ENCODE measurements around the gene TAC3.
"Not testable (repeated sequence)": the region's sequence is repeated elsewhere in the genome, so short reads cannot be mapped to it uniquely, and the experiment has no call there.

TAC3 gene

DNA sequence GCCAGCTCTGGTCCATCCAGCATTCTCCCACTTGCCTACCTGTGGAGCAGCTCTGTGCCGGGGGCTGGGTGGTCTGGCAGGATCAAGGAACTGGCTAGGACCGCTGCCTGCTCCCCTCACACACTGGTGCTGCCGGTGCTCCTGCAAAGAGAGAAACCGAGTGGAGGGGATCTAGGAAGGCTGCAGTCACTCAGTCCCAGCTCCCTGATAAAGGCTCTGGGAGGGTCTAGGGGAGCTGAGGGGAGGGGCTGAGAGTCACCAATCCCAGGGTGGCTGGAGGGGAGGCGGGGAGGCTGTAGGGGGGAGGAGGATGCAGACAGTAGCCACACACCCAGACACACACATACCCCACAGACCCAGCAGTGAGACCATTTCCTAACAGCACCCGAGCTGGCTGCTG lies at the start of gene TAC3:
TAC3 (minus strand) TSS at position 182 of the 400 bp plus-strand sequence. CDS start 732 bp downstream, outside the sequence.
- no peak for DNase-seq

DNA sequence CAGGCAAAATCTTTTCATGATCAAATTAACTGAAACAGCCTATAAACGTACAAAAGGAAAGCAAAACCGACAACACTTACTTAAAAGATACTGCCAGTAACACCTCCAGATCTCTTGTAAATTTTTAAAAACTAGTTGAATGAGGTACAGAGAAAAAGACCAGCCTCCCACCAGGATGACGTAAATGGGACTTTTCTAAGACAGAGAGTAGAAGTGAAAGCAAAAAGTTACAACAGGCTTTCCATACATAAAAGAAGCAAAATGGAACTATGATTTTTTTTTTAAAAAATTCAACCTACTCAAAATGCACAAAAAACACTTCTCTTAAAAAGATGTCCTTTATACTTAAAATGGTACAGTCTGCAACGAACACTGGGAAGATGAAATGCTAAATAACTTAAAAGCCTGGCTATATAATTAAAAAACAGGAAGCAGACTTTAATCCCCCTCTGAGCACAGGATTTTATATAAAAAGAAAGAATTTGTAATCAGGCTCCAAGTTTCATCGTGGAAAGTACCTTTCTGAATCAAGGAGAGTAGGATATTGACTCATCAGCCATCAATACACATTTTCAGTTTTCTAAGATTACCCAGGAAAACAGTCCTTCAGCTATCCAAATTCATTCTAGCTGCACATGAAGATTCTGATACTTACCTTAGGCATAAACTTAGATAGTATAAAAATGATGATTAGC lies 47.8 kb upstream of the TAC3 start:
- DNase-seq, result no peak

DNA sequence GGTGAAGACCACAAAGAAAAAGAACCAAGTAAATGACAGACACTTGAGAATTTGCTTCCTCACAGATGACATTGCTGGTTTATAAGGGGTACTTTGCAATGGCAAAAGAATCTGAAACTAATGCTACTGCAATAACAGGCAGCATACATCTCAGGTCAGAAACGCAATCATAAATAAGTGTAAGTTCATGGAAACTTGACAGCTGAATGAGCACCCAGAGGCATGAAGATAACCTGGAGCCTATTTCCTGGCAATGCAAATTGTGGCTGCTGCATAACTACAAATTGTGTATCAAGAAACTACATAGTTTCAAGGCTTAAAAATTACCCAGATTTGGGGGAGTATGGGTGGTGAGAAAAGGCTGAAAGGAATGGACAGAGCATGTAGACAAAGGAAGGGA lies 42.1 kb upstream of the TAC3 start:
- no peak for DNase-seq

DNA sequence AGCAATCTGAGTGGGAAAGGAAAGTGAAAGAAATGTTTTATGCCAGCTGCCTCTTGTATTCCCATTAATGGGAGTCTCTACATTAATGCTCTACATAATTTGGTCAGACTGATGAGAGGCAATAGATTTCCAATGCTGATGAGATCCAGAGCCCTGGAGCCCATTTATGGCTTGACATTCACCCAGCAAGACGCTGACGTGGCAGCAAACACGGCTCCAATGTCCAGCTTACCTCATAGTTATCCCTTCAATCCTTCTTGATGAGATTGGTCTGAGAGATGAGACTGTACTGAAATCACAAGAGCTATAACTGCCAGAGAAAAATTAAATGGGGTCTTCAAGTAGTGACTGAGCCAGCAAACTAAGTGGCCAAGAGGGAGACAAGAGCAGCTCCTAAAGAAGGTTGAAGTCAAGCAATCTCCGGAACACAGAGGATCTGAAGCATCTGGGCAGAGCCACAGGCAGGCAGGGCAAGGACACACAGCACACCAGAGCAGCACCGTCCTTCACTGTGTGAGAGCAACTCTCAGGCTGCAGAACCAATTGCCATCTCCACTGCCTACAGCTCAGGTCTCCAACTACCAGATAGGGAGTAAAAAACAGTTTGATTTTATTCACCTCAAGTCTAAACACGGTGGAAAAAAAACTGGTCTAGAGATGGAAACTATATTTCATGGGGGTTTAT lies 40.9 kb upstream of the TAC3 start:
- DNase-seq, result no peak

DNA sequence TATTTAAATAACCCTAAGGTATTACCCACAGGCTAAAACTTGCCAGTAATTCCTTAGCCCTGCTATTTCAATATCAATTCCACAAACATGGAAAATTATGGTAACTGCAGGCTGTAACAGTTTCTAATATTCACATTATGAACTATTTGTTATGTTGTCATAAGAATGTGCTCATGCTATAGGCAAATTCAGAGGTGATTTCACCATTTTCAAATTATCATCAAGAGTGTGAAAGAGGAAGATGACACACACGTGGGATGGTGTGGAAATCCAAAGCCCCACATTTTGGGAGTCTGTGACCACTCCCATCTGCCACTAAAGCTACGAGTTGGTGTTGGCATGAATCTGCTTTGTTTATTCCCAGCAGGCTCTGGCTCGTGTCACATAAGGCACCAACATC lies 39.5 kb upstream of the TAC3 start:
- DNase-seq, result no peak

DNA sequence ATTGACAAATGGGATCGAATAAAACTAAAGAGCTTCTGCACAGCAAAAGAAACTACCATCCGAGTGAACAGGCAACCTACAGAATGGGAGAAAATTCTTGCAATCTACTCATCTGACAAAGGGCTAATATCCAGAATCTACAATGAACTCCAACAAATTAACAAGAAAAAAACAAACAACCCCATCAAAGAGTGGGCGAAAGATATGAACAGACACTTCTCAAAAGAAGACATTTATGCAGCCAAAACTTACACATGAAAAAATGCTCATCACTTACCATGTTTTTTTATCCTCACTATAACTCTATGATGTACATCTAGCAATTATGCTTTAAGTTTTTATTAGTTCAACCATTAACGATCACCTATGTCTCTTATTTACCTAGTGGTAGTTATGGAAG lies 37.6 kb upstream of the TAC3 start:
- not testable (repeated sequence) for DNase-seq

DNA sequence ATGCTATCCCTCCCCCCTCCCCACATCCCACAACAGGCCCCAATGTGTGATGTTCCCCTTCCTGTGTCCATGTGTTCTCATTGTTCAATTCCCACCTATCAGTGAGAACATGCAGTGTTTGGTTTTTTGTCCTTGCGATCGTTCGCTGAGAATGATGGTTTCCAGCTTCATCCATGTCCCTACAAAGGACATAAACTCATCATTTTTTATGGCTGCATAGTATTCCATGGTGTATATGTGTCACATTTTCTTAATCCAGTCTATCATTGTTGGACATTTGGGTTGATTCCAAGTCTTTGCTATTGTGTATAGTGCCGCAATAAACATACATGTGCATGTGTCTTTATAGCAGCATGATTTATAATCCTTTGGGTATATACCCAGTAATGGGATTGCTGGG lies 36.8 kb upstream of the TAC3 start:
- not testable (repeated sequence) for DNase-seq

DNA sequence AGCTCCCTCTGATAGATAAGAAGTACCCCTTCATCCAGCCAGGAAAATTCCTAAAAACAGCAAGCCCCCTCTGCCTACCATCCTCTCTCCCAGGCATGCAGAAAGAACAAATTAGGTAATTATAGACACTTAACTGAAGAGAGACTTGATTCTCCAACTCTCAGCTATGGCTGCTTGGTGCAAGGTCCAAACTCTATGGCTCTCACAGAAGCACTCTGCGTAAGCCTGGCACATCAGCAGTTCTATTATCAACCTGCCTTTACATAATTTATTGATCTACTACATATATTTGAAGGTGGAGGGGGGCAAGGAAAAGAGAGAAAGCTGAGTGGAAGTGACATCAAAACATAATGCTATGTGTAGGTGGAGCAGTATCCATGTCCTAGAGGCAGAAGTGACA lies 34.7 kb upstream of the TAC3 start:
- no peak for DNase-seq

DNA sequence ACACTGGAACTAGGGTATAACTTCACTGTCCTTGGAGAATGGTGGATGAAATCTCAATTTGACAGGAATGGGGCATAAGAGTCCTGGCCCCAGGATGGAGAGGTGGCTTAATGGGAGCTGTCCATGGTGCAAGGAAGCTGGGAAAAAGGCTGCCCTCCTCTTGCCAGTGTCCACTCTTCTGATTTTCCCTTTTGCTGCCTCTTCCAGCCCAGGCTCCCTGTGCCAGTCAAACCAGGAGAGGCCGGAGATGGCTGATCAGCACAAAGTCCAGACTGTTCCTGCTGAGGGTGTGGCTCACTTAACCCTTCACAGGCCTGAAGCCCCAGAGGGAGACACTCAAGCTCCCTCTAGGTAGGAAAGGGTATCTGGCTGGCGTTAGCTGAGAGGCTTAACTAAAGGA lies 33.6 kb upstream of the TAC3 start, which contains the start of gene MYO1A:
MYO1A (minus strand) TSS at position 240 of the 400 bp plus-strand sequence. CDS start 1,806 bp downstream, outside the sequence.
- no peak for DNase-seq

DNA sequence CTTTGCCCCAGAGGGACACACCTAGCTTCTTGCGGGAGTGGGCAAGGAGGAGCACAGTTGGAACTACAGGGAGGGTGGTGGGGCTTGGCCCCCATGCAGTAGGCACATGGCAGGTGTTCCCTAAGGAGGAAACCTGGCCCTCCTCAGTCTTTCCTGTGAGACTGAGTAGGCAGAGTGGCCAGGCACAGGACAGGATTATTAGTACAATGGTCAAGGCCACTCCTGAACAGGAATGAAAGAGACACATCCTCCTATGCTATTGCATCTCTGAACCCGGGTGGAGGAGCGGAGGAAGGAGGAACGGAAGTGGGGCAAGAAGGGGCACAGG lies 32.8 kb upstream of the TAC3 start:
- no peak for DNase-seq

DNA sequence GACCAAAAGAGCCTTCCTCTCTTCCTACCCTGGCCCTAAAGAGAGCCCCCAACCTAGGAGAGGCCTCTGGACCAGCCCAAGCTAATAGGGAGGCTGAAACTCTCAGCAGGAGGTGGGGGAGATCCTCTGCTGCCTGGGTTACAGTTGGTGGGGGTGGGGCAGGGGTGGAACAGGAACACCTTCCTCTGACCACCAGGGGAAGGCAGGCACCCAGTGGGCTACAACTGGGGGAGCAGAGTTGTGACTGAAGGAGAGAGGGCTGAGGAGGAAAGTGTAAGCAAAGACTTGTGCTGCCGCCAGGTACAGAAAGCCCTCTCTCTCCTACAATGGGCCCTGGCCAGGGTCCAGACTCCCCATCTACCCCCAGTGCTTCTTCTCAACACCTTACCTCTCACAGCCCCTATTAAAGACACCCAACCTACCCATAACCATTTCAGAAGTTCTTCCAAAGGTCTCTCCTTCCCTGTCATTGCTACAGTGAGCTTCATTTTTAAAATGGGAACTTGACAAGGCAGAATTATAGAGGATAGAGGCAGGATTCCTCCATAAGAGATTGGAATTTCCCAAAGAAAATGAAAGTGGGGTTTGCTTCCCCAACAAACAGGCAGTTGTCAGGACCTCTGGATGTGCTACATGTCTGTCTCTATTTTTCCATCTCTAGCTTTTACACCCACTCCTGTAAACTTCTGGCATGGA lies 32.2 kb upstream of the TAC3 start:
- DNase-seq, result no peak

DNA sequence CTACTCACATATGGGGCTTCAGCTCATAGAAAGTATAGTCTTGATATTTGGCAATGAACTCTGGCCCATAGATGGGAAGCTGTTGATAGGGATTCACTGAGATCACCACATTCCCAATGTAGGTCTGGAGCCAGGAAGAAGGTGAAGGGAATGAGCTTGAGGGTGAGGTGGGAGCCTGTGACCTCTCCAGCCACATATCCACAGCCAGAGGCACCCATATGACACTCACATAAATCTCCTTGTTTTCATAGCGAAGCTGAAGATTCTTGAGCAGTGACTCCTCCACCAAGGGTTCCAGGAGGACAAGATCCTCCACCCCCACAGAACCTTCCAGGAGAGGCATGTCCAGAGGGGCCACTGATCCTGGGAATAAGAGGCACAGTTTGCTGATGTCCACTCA lies 31.7 kb upstream of the TAC3 start:
- no peak for DNase-seq

DNA sequence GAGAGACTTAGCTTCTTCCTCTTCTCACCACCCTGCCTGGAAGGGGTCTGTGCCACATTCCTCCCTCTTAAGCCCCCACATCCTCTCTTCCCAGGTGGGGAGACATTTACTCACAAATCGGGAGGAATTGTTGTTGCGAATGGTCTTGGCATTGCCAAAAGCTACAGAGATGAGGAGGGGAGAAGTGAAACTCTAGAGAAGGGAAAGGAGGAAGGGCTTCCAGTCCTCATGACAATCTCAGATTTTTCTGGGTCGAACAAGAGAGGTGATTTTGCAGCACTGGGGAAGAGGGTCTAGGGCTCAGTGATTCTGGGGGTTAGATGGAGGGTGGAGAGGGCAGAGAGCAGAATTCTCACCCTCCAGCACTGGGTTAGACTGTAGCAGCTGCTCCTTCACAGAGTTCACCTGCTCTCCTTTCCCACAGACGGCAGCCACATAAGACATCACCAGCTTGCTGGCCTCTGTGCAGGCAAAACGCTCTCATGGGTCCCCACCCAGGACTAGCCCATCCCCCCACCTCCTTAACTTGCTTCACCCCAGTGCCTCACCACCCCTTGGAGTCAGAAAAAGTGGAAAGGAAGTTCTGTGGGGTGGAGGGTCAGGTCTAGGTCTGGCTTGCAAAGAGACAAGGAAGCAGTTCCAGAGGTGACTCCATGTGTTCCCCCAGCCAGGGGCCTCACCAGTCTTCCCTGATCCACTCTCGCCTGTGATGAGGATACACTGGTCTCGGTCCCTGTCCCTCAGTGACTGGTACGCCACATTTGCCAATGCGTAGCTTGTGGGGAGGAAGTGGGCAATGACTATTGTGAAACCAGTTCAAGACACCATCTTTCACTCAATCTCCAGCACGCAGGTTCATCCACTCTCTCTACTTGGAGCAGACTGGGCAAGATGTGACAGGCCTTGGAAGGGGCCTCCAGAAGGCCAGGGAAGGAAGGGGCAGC lies 30.9 kb upstream of the TAC3 start:
- no peak for DNase-seq

DNA sequence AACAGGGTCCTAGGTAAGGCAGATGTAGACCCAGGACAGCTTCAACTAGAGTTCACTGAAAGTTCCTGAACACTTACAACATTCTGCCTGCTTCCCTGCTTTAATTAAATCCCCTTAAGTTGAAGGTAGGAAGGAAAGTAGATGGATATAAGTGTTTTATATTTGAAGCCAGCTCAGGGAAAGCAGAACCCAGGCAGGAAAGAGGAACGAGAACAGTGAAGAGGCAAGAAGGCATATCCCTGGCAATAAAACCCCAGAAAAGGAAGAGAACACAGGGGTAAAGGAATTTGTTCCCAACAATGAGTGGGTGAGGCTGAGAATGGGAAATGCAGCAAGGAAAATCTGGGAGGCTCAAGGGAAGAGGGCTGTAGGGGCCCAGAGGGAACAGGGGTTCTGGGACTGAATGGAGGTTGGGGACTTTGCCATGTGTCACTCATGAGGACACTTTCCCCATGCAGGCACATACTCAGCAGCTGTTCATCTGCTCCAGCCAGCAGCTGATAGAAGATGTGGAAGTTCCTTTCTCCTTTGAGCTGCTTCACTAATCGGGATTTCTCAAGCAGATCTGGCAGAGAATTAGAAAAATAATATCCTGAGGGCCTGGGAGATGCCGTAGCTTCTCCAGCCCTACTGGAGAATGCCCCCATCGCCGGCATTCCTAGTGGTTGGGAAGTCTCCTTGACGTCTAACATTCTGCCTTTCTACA lies 29.9 kb upstream of the TAC3 start:
- DNase-seq, result no peak

DNA sequence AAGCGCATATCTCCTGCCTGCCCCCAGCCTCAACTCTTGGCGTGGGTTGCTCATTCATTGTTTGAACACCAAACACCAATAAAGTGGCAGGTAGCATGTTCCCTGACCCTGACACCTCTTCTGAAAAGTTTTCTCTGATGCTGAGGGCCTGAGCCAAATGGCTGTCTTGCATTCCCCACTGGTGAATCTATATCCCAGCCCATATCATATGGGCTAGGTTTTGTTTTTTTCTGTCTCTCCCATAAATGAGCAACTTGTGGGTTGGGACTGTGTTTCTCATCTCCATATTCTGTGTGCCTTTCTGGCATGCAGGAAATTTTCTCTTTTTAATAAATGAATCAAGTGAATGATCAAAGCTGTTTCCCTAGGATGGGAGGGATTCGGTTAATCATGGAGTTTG lies 28.6 kb upstream of the TAC3 start:
- no peak for DNase-seq

DNA sequence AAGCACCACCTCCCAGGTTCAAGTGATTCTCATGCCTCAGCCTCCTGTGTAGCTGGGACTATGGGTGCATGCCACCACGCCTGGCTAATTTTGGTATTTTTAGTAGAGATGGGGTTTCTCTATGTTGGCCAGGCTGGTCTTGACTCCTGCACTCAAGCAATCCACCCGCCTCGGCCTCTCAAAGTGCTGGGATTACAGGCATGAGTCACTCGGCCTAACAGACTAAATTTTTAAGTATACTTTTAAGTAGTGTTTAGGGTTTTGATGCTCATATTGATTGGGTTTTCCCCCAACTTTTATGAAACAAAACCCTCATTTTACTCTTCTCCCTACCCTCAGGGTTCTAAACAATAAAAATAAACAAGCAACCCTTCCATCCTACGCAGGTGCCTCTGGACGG lies 28.1 kb upstream of the TAC3 start:
- DNase-seq, result no peak

DNA sequence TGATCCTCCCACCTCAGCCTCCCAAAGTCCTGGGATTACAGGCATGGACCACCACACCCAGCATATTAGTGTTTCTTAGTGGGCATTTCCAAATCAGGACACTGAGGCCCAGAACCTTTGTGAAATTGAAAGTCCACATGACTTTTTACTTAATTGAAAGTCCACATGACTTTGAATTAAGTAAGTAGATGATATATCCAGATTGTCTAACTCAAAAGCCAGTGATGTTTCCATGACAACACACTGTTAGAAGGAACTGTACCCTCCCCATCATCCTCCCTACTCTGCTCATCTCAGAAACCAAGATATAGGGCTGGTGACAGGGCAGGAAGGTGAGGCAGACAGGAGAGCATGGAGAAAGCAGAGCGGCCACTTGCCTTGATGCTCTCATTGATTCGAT lies 26.4 kb upstream of the TAC3 start:
- no peak for DNase-seq

DNA sequence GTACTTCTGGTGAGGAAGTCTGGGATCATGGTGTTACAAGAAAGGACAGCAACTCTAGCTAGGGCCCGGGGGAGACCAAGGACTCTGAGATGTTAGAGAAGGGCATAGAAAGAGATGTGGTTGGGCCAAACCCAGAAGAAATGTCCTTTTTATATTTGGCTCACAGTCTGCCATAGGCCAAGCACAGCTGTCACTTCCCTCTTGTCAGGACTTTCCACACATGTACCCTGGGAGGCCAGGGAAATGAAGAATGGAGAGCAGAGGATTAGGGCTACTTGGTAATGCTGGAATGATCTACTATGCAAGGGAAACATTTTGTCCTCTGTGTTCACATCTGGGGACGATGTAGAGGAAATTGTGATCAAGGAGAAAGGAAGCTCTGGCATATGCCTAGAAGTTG lies 24.4 kb upstream of the TAC3 start:
- no peak for DNase-seq

DNA sequence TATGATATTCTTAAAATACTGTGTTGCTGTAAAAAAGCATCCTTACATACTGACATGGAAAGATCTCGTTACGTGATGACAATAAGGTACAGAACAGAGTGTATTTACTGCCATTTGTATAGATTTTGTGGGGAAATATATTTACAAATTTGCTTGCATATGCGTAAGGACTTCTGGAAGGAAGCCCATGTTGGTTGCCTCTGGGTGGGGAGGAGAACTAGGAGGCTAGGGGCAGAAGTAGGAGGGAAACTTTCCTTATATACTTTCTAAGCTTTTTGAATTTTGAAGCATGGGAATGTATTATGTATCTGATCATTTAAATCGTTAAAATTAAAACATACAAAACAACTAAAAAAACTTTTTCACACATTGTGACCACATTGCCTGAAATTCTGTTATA lies 23.9 kb upstream of the TAC3 start:
- no peak for DNase-seq

DNA sequence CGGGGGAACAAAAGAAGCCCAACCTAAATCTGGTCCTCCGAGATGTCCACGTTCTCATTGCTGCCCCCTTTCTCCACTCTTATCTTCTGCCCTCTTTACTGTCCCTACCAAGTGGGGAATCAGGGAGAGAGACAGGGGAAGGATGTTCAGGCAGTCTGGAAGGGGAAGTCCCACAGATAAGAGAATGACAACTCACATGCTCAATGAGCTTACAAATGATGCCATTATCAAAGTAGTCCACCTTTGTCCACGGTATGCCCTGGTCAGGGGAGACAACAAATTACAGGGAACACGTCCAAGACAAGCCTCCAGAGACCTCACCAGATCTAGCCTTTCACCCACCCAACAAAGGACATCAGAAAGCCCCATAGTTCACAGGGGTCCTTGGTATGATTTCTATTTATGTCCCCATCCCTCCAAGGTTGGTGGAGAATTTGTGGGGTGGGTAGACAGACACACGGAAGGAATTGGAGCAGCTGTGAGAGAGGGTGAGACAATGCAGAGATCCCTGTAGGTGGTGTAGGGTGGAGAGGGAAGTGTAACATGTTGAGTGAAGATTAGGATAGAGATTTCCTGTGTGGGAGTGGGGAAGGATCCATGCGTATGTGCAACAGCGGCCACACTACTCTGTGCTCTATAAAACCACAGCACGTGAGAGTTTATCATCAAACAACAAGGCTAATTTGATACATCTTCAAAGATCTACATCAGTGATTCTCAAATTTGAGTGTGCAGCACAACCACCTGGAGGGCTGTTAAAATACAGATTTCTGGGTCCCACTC lies 22.9 kb upstream of the TAC3 start:
- no peak for DNase-seq

DNA sequence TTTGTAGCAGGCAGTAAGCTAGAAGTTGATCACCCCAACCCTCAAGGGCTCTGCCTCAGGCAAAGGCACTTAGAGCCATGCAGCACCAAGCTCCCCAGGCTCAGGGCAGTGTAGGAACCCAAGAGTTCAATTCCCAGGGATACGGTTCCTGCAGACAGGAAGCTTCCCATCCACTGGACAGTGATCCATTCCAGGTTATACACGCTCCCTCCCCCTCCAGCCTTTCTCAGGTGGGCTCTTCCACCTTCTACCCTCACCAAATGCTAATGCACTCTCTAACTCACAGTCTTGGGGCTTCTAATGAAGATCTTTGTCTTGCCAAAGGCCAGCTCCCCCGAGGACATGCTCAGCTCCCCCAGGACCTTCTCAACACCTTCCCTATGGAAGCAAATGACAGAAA lies 20.9 kb upstream of the TAC3 start:
- DNase-seq, result no peak

DNA sequence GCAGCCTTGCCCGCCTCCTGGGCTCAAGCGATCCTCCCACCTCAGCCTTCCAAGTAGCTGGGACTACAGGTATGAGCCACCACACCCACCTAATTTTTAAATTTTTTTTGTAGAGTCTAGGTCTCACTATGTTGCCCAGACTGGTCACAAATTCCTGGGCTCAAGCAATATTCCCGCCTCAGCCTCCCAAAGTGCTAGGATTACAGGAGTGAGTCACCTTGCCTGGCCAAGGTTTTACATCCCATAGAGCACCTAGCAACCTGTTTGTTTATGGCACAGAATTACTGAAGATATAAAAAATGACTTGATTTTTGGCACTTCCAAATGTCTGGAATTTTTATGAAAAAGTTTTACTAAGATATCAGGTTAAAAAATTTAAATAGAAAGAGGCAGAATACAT lies 17.1 kb upstream of the TAC3 start:
- DNase-seq, result no peak

Data from NCI-H1417 treated with DMSO at 0.1 percent for 48 hours (cell line).